ENCODE data around the gene KNCN. TPM values are rescaled to one million over a fixed set of nuclear protein-coding genes. Genes with fewer than 3 reads are reported as not detected.

KNCN gene
- total RNA-seq, 1 experiment from 2014 or later: not detected

DNA sequence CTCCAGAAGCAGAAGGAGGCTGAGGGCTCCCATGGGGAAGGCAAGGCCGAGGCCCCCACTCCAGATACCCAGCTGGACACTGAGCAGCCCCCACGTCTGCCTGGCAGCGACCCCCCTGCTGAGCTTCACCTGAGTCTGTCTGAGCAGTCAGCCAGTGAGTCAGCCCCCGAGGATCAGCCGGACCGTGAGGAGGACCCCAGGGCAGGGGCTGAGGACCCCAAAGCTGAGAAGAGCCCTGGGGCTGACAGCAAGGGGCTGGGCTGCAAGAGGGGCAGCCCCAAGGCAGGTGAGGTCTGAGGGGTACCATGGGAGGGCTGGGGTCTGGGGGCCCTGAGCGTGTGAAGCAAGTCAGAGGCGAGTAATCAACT lies 40.5 kb downstream of the KNCN start (continued):
- TF ChIP-seq, protein P1, sequence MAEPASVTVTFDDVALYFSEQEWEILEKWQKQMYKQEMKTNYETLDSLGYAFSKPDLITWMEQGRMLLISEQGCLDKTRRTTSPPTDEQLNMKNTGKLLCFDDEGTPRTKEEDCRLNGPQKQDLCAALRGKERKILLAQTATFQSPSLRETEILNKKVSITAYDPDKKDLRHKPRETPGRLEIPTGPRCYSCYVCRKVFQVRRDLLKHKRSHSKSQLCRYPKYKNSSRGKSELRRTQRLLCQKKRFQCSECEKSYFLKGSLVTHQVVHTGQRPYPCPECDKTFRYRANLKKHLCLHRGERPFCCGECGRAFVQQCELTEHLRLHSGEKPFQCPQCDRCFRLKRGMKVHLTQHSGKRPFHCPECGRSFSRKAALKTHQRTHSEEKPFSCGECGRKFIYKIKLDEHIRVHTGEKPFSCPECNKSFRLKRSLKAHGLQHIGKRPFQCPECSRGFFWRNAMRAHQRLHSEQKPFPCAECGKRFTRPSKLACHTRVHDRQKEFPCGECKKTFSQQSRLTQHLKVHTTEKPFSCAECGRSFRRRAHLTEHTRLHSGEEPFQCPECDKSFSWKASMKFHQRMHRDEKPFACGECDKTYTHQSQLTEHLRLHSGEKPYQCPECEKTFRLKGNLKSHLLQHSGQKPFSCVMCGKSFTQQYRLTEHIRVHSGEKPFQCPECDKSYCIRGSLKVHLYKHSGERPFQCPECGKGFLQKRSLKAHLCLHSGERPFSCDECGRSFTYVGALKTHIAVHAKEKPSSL (CRISPR knock-in tag; conservative IDR thresholded peaks at IDR 0.05): no peak
- TF ChIP-seq, protein P2, sequence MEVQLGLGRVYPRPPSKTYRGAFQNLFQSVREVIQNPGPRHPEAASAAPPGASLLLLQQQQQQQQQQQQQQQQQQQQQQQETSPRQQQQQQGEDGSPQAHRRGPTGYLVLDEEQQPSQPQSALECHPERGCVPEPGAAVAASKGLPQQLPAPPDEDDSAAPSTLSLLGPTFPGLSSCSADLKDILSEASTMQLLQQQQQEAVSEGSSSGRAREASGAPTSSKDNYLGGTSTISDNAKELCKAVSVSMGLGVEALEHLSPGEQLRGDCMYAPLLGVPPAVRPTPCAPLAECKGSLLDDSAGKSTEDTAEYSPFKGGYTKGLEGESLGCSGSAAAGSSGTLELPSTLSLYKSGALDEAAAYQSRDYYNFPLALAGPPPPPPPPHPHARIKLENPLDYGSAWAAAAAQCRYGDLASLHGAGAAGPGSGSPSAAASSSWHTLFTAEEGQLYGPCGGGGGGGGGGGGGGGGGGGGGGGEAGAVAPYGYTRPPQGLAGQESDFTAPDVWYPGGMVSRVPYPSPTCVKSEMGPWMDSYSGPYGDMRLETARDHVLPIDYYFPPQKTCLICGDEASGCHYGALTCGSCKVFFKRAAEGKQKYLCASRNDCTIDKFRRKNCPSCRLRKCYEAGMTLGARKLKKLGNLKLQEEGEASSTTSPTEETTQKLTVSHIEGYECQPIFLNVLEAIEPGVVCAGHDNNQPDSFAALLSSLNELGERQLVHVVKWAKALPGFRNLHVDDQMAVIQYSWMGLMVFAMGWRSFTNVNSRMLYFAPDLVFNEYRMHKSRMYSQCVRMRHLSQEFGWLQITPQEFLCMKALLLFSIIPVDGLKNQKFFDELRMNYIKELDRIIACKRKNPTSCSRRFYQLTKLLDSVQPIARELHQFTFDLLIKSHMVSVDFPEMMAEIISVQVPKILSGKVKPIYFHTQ (CRISPR knock-in tag; IDR thresholded peaks at IDR 0.05): no peak
- TF ChIP-seq FOXJ3 (CRISPR knock-in tag; IDR thresholded peaks at IDR 0.05; ENCODE audit: borderline replicate concordance): no peak
- TF ChIP-seq, protein P3, sequence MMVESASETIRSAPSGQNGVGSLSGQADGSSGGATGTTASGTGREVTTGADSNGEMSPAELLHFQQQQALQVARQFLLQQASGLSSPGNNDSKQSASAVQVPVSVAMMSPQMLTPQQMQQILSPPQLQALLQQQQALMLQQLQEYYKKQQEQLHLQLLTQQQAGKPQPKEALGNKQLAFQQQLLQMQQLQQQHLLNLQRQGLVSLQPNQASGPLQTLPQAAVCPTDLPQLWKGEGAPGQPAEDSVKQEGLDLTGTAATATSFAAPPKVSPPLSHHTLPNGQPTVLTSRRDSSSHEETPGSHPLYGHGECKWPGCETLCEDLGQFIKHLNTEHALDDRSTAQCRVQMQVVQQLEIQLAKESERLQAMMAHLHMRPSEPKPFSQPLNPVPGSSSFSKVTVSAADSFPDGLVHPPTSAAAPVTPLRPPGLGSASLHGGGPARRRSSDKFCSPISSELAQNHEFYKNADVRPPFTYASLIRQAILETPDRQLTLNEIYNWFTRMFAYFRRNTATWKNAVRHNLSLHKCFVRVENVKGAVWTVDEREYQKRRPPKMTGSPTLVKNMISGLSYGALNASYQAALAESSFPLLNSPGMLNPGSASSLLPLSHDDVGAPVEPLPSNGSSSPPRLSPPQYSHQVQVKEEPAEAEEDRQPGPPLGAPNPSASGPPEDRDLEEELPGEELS (CRISPR knock-in tag; IDR thresholded peaks at IDR 0.05): no peak
- TF ChIP-seq FOXP1 (CRISPR knock-in tag; IDR thresholded peaks at IDR 0.05; ENCODE audit: borderline replicate concordance): no peak
- TF ChIP-seq ZNF138 (CRISPR knock-in tag; conservative IDR thresholded peaks at IDR 0.05): no peak
- no peak for TF ChIP-seq NR3C1 (CRISPR knock-in tag; conservative IDR thresholded peaks at IDR 0.05; ENCODE audit: low read depth)
- TF ChIP-seq ZNF416 (CRISPR knock-in tag; IDR thresholded peaks at IDR 0.05): no peak
- TF ChIP-seq, protein P4, sequence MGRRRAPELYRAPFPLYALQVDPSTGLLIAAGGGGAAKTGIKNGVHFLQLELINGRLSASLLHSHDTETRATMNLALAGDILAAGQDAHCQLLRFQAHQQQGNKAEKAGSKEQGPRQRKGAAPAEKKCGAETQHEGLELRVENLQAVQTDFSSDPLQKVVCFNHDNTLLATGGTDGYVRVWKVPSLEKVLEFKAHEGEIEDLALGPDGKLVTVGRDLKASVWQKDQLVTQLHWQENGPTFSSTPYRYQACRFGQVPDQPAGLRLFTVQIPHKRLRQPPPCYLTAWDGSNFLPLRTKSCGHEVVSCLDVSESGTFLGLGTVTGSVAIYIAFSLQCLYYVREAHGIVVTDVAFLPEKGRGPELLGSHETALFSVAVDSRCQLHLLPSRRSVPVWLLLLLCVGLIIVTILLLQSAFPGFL (CRISPR knock-in tag; IDR thresholded peaks at IDR 0.05; ENCODE audit: borderline replicate concordance): no peak
- TF ChIP-seq SOX15 (CRISPR knock-in tag; IDR thresholded peaks at IDR 0.05): no peak
- TF ChIP-seq CREB1 (CRISPR knock-in tag; IDR thresholded peaks at IDR 0.05): no peak
- TF ChIP-seq, protein P5, sequence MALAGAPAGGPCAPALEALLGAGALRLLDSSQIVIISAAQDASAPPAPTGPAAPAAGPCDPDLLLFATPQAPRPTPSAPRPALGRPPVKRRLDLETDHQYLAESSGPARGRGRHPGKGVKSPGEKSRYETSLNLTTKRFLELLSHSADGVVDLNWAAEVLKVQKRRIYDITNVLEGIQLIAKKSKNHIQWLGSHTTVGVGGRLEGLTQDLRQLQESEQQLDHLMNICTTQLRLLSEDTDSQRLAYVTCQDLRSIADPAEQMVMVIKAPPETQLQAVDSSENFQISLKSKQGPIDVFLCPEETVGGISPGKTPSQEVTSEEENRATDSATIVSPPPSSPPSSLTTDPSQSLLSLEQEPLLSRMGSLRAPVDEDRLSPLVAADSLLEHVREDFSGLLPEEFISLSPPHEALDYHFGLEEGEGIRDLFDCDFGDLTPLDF (CRISPR knock-in tag; IDR thresholded peaks at IDR 0.05): no peak

DNA sequence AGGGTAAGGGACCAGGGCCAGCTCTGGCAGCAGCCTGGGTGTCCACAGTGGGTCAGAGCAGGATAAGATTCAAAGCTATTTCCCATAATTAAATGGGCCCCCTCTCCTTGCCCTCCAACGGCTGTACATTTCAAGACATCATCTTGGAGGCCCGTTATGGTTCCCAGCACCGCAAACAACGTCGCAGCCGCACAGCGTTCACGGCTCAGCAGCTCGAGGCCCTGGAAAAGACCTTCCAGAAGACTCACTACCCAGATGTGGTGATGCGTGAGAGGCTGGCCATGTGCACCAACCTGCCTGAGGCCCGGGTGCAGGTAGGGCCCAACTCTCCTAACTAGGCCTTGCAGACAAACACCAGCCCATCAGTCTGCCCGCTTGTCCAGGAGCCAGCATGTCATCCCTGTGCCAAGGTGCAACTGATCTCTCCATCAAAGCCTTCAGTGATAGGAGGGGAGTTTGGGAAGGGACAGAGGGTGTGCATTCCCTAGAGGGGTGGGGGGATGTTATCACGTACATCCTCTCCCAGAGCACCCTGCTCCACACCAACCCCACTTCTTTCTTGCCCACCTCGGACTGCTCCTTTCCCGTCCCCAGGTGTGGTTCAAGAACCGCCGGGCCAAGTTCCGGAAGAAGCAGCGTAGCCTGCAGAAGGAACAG lies 41.0 kb downstream of the KNCN start:
- no peak overlapping the region for H3K4me3 Mint-ChIP-seq
- no peak for ATAC-seq
- peaks cover 24% of the 10 kb centered on the region for H3K27me3 Mint-ChIP-seq (ENCODE audit: low read depth)
- no peak overlapping the region for H3K27ac Mint-ChIP-seq
- CTCF ChIA-PET: interaction anchor here (1.1 to 1.5 kb wide), 2 partner anchors 22 to 64 kb away, joined by 3 to 5 read pairs; no protein-coding TSS in a partner anchor
- H3K9me3 Mint-ChIP-seq: no peaks in the 10 kb centered on the region
- H3K36me3 Mint-ChIP-seq: no peaks in the 10 kb centered on the region
- no peak for DNase-seq (ENCODE audit: low spot score)
- H3K4me1 Mint-ChIP-seq: peaks cover 29% of the 10 kb centered on the region
- POLR2A ChIA-PET: no interaction called here
- TF ChIP-seq KAT7 (CRISPR knock-in tag; IDR thresholded peaks at IDR 0.05; ENCODE audit: borderline replicate concordance): no peak
- TF ChIP-seq, protein P6, sequence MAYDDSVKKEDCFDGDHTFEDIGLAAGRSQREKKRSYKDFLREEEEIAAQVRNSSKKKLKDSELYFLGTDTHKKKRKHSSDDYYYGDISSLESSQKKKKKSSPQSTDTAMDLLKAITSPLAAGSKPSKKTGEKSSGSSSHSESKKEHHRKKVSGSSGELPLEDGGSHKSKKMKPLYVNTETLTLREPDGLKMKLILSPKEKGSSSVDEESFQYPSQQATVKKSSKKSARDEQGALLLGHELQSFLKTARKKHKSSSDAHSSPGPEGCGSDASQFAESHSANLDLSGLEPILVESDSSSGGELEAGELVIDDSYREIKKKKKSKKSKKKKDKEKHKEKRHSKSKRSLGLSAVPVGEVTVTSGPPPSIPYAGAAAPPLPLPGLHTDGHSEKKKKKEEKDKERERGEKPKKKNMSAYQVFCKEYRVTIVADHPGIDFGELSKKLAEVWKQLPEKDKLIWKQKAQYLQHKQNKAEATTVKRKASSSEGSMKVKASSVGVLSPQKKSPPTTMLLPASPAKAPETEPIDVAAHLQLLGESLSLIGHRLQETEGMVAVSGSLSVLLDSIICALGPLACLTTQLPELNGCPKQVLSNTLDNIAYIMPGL (CRISPR knock-in tag; IDR thresholded peaks at IDR 0.05): no peak
- TF ChIP-seq SOX15 (CRISPR knock-in tag; IDR thresholded peaks at IDR 0.05): no peak
- no peak for TF ChIP-seq ZNF219 (CRISPR knock-in tag; IDR thresholded peaks at IDR 0.05; ENCODE audit: borderline replicate concordance)
- TF ChIP-seq, protein P7, sequence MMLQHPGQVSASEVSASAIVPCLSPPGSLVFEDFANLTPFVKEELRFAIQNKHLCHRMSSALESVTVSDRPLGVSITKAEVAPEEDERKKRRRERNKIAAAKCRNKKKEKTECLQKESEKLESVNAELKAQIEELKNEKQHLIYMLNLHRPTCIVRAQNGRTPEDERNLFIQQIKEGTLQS (CRISPR knock-in tag; conservative IDR thresholded peaks at IDR 0.05): no peak
- TF ChIP-seq, protein P8, sequence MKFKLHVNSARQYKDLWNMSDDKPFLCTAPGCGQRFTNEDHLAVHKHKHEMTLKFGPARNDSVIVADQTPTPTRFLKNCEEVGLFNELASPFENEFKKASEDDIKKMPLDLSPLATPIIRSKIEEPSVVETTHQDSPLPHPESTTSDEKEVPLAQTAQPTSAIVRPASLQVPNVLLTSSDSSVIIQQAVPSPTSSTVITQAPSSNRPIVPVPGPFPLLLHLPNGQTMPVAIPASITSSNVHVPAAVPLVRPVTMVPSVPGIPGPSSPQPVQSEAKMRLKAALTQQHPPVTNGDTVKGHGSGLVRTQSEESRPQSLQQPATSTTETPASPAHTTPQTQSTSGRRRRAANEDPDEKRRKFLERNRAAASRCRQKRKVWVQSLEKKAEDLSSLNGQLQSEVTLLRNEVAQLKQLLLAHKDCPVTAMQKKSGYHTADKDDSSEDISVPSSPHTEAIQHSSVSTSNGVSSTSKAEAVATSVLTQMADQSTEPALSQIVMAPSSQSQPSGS (CRISPR knock-in tag; IDR thresholded peaks at IDR 0.05; ENCODE audit: borderline replicate concordance, low read depth): no peak
- TF ChIP-seq SP1 (CRISPR knock-in tag; conservative IDR thresholded peaks at IDR 0.05): no peak

Measured in WTC11 (cell line).